ENCODE measurements around the gene GRK3. TPM values are rescaled to one million over a fixed set of nuclear protein-coding genes. Genes with fewer than 3 reads are reported as not detected.

Gene GRK3
- total RNA-seq, 1 donor from 2014 or later, result 34.3 TPM

DNA sequence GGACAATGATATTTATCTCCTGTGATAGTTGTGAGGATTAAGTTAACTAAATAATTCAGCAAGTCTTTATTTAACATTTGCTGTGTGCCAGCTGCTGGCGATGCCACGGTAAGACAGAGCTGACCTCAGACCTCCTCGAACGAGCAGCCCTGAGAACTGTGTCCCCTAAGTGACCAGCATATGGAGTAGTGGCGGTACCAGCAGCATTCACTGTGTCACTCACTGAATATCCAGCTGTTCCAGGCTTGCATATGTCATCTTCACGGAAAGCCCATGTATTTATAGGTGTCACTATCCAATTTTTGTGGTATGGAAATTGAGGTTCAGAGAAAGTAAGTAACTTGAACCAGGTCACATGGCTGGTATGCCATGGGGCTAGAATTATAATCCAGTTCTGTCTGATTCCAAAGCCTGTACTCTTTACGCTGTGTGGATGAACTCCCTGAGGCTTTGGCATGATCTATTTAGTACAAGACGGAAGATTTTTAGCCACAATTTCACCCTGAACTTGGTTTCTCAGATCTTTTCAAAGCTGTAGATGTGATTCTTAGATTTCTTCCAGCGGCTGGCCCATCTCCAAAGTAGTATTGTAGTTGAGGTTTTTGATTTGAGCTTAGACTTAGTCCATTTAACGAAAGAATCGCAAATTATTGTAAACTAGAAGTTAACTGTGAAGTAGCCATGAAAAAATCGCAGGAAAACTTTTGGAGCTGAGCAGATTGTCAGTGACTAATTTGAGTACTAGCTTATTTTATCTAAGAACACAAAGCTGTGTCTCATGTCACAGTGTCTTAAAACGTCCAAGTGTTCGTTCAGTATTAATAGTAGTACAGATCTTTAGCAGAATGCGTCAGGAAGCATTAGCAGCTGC lies 128.2 kb downstream of the GRK3 start:
- Histone ChIP-seq H3K27ac (no peak overlapping the region), H3K4me1 (no peaks in the 10 kb centered on the region), H3K4me3 (no peak overlapping the region), H3K27me3 (ENCODE audit: low read depth) (no peaks in the 10 kb centered on the region), H3K36me3 (peaks cover 30% of the 10 kb centered on the region), H3K9me3 (no peaks in the 10 kb centered on the region)
- no peak for ATAC-seq
- TF ChIP-seq, protein P1, sequence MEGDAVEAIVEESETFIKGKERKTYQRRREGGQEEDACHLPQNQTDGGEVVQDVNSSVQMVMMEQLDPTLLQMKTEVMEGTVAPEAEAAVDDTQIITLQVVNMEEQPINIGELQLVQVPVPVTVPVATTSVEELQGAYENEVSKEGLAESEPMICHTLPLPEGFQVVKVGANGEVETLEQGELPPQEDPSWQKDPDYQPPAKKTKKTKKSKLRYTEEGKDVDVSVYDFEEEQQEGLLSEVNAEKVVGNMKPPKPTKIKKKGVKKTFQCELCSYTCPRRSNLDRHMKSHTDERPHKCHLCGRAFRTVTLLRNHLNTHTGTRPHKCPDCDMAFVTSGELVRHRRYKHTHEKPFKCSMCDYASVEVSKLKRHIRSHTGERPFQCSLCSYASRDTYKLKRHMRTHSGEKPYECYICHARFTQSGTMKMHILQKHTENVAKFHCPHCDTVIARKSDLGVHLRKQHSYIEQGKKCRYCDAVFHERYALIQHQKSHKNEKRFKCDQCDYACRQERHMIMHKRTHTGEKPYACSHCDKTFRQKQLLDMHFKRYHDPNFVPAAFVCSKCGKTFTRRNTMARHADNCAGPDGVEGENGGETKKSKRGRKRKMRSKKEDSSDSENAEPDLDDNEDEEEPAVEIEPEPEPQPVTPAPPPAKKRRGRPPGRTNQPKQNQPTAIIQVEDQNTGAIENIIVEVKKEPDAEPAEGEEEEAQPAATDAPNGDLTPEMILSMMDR (IDR thresholded peaks at IDR 0.05), result no peak
- no peak for DNase-seq
- intact Hi-C loops (cut with DNase I), result no loop called here

DNA sequence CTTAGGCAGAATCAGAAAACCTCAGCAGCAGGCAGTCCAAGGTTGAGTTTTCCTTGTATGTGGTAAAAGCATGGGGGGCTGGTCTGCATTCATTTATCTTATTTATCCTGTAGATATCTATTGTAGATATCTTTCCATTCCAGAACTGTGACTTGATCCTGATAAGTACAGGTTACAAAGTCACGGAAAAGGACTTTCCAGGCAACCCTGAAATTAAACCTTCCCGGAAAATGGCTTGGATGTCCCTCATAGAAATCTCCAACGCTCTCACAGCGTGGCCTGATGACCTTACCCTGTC lies 128.7 kb downstream of the GRK3 start:
- Histone ChIP-seq H3K9me3 (no peaks in the 10 kb centered on the region), H3K4me3 (no peak overlapping the region), H3K27me3 (ENCODE audit: low read depth) (no peaks in the 10 kb centered on the region), H3K4me1 (no peaks in the 10 kb centered on the region), H3K27ac (no peak overlapping the region), H3K36me3 (peaks cover 30% of the 10 kb centered on the region)
- DNase-seq (no peak), ATAC-seq (no peak)
- TF ChIP-seq, protein P1 (IDR thresholded peaks at IDR 0.05), result no peak
- intact Hi-C loops (cut with DNase I), result no loop called here

DNA sequence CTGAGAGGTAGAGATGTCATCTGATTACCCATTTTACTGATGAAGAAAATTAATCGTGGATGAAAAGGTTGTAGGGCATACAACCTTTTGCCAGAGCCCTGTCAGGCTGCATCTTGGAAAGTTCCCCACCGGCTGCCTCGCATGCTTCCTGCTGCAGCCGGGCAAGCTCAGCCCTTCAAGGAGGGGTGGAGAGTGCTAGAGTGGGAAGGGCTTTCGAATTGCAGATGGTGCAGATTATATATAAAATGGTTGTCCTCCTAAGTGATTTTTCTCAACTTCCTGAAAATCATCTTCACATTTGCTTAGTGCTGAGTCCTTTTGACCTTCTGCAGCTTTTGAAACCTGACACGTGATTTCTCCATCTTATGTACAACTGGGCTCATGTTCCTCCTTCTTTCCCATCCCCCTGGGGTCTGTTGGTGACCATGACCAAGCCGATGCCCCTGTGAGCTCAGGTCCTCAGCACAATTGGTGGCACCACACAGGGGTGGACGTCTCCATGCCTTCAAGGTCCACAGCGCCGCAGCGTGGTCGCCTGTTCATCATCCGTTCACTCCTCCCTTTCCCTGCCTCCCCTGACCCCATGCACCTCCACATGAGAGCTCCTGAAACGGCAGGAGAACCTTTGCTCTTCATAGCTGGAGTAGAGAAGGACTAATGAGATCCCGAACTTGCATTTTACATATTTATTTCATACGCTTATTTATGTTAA lies 129.9 kb downstream of the GRK3 start:
- DNase-seq (no peak), ATAC-seq (no peak)
- no peaks in the 10 kb centered on the region for H3K4me1 ChIP-seq
- no peaks in the 10 kb centered on the region for H3K27me3 ChIP-seq (ENCODE audit: low read depth)
- intact Hi-C loops (cut with DNase I), result no loop called here
- H3K9me3 ChIP-seq, result no peaks in the 10 kb centered on the region
- peaks cover 30% of the 10 kb centered on the region for H3K36me3 ChIP-seq
- H3K27ac ChIP-seq, result no peak overlapping the region
- H3K4me3 ChIP-seq, result no peak overlapping the region
- TF ChIP-seq, protein P1 (IDR thresholded peaks at IDR 0.05), result no peak

DNA sequence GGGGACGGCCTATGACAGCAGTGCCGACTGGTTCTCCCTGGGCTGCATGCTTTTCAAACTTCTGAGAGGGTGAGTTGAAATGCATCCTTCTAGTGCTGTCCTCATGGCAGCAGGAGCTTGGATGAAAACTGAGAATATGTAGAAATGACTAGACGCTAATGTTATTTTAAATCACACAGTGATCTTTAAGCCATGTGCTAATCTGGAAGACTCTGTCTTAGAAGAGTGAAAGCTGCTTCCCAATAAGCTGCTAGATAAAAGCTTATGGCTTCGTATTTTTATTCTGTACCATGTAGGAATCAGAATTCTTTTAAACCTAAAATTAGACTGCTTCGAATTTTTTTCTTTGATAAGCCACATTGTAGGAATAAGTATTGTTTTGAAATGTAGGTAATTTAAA lies 130.7 kb downstream of the GRK3 start:
- no peak overlapping the region for H3K4me3 ChIP-seq
- H3K27me3 ChIP-seq (ENCODE audit: low read depth), result no peaks in the 10 kb centered on the region
- H3K4me1 ChIP-seq, result no peaks in the 10 kb centered on the region
- H3K36me3 ChIP-seq, result peaks cover 30% of the 10 kb centered on the region
- no peak overlapping the region for H3K27ac ChIP-seq
- TF ChIP-seq, protein P1 (IDR thresholded peaks at IDR 0.05), result no peak
- H3K9me3 ChIP-seq, result no peaks in the 10 kb centered on the region
- intact Hi-C loops (cut with DNase I), result no loop called here
- ATAC-seq (no peak), DNase-seq (no peak)

DNA sequence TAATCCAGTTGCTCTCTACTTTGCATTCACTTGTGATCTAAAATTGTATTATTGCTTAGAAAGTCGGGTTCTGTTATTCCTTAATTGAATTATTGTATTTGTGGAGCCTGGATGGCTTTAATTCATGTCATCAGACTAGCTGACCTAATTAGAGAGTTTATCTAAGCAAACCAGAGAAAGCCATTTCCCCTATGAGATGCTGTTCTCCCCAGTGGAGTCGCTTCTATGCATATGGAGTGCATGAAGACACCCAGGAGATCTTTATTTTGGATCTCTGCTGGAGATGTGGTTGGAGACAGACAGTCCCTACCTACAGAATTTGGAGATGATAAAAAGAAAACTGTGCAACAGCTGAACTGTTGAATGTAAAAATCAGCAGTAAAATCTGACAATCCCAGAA lies 132.3 kb downstream of the GRK3 start:
- Histone ChIP-seq H3K36me3 (peaks cover 22% of the 10 kb centered on the region), H3K27me3 (ENCODE audit: low read depth) (no peaks in the 10 kb centered on the region), H3K9me3 (no peaks in the 10 kb centered on the region), H3K4me3 (no peak overlapping the region), H3K4me1 (no peaks in the 10 kb centered on the region), H3K27ac (no peak overlapping the region)
- intact Hi-C loops (cut with DNase I), result no loop called here
- DNase-seq (no peak), ATAC-seq (no peak)
- TF ChIP-seq, protein P1 (IDR thresholded peaks at IDR 0.05), result no peak

All from lower lobe of right lung (tissue), 2 donors.